Heart right ventricle (tissue), 16 donors: ENCODE data around the gene ENO3. TPM values are rescaled to one million over a fixed set of nuclear protein-coding genes. Genes with fewer than 3 reads are reported as not detected.
A peak's percentile ranks its signal among the peaks of the same experiment; 100 is the strongest.

Source experiments
- ATAC-seq, 8 donors: fragments of 200-7000 bp; cut with Tn5 transposase; one replicate each; pipeline ENCODE4 v1.9.1; 2020; ENCODE audit warnings: mild to moderate bottlenecking in 8 of 8, moderate library complexity in 8 of 8, moderate number of reproducible peaks in 1 of 8
- DNase-seq, 2 donors: peaks; one replicate each; pipeline ENCODE4 v3.0.0-alpha.2; 2020
- H3K27ac ChIP-seq, 10 donors: fragments of 200-600 bp; sonication (generic) in 2 of 10; one replicate each; pipeline versions ENCODE4 v1.5.0 to v1.8.0; 2020 to 2022; ENCODE audit warnings: mild to moderate bottlenecking in 3 of 10
- H3K27me3 ChIP-seq, 7 donors: fragments of 200-600 bp; one replicate each; pipeline ENCODE4 v1.8.0; 2021 to 2022; ENCODE audit warnings: mild to moderate bottlenecking in 2 of 7
- H3K36me3 ChIP-seq, 9 donors: fragments of 200-600 bp; sonication (generic) in 1 of 9; one replicate each; pipeline versions ENCODE4 v1.5.0 to v1.8.0; 2020 to 2022; ENCODE audit warnings: mild to moderate bottlenecking in 2 of 9
- H3K4me1 ChIP-seq, 9 donors: fragments of 200-600 bp; sonication (generic) in 1 of 9; one replicate each; pipeline versions ENCODE4 v1.5.0 to v1.8.0; 2020 to 2022; ENCODE audit warnings: mild to moderate bottlenecking in 4 of 9
- H3K4me3 ChIP-seq, 10 donors: fragments of 200-600 bp; sonication (generic) in 2 of 10; one replicate each; pipeline versions ENCODE4 v1.5.0 to v1.8.0; 2020 to 2022; ENCODE audit warnings: mild to moderate bottlenecking in 7 of 10, moderate library complexity in 2 of 10
- H3K9me3 ChIP-seq, 11 donors: fragments of 200-600 bp in 10 of 11; sonication (generic) in 2 of 11; one replicate each; pipeline versions ENCODE4 v1.5.0 to v1.8.0; 2013 to 2022; ENCODE audit warnings: mild to moderate bottlenecking in 2 of 11, control low read depth in 1 of 11, moderate library complexity in 1 of 11
- CTCF ChIP-seq, 9 donors: fragments of 200-600 bp; sonication (generic) in 2 of 9; IDR thresholded peaks; one replicate each; pipeline versions ENCODE4 v1.5.0 to v1.8.0; 2021 to 2022; ENCODE audit warnings: antibody characterized with exemption in 9 of 9, mild to moderate bottlenecking in 5 of 9, moderate library complexity in 1 of 9
- WGBS, 2 donors: extraction: QIAGEN DNeasy Blood & Tissue Kit; methylation state at CpG; one replicate each; pipeline ENCODE4 v1.1.7; 2013; ENCODE audit warnings: inconsistent platforms in 1 of 2; 5-methylcytosine and 5-hydroxymethylcytosine counted together
- intact Hi-C, 10 donors: fragments of 100-400 bp; cut with DNase I; formaldehyde crosslinking; loops; one replicate each; pipeline versions ENCODE4 v1.11.1 to v1.14.2; 2022
- polyA plus RNA-seq, 2 donors: library from polyadenylated mRNA; stranded (reverse); fragments of 200-250 nt; gene quantifications; one replicate each; pipeline ENCODE4 v1.2.3, GENCODE V29; 2013
- total RNA-seq, 10 donors: library from RNA; stranded (reverse); fragmentation: NEBNext Ultra II Directional in 3 of 10; extraction: Animal tissue kit (Norgen Biotek cat#: 25700) in 3 of 10; gene quantifications; one replicate each; pipeline versions ENCODE4 v1.2.1 to v1.2.4, GENCODE V29; 2021 to 2023
- donor health status: Arrhythmogenic right ventricular cardiomyopathy.
- donor health status: ischemic (EF 13 %, LVEDD 7.1; RV severe dilation, severe dysfunction).
- donor health status: healthy with polysubstance abuse.
- donor health status: DM: no; HTN: yes; CAD: no.
- donor health status: DM: no; HTN: no; CAD: no.
- donor health status: ischemic (EF 25% LVEDD 6.9; RV normal size, moderate dysfunction).
- donor health status: ischemic (EF 25% LVEDD 5.7; RV mildly dilated, moderate dysfunction).
- donor health status: healthy.
- donor health status: DM: yes; HTN: yes; CAD: no.
- donor health status: Ischemic cardiomyopathy.
- donor health status: ischemic (EF 35%, LVEDD 5.7; RV mildly dilated, moderate dysfunction).
- donor health status: nonischemic (EF 11% LVEDD 7.7; RV severe dilation, severe dysfunction).
- donor health status: DM: yes; HTN: yes; CAD: no.
- donor health status: PGD.
- donor health status: ischemic (EF 29% LVEDD 5.4; RV normal size, mild dysfunction).
- donor health status: nonischemic (EF 23%, LVEDD 6.1; RV moderate dilation, normal function).

Gene ENO3
- total and polyA plus RNA-seq, 12 donors: 143 to 1,668 (median 746) TPM

- no peaks in the 10 kb centered on the region for H3K27me3 ChIP-seq
- H3K36me3 ChIP-seq: peaks cover 0 to 71% (median 19%) of the 10 kb centered on the region in 9 donors
- peaks cover 24 to 72% (median 49%) of the 10 kb centered on the region in 9 donors for H3K4me1 ChIP-seq
- peak overlapping the region; percentile 89 to 98 (median 94) for H3K27ac ChIP-seq
- no peak for TF ChIP-seq CTCF (IDR thresholded peaks at IDR 0.05)
- peak; percentile 62 to 89 (median 82) for ATAC-seq
- DNase-seq: peak in 1 of 2 donors; percentile 70
- peak overlapping the region; percentile 45 to 95 (median 85) for H3K4me3 ChIP-seq
- no peaks in the 10 kb centered on the region for H3K9me3 ChIP-seq
- intact Hi-C loops: loop anchor here in 2 of 10 donors (1.0 to 5.0 kb wide), 3 partner anchors 8 to 47 kb away; partner anchors contain the start of genes CAMTA2 (in 2 of the 2), PFN1 (in 1 of the 2) and SPAG7 (in 1 of the 2)
- 1 to 2% methylated on average over 29 of the region's 29 CpGs for WGBS, 2 donors
Observed at GRCh38 chr17:4940555-4941318, 10.2 kb upstream of the ENO3 start.

- Histone ChIP-seq H3K27ac (peak overlapping the region in 8 of 10 donors; percentile 89 to 98 (median 94)), H3K27me3 (no peaks in the 10 kb centered on the region), H3K4me1 (peaks cover 28 to 78% (median 54%) of the 10 kb centered on the region in 9 donors), H3K9me3 (no peaks in the 10 kb centered on the region), H3K36me3 (peaks cover 0 to 71% (median 19%) of the 10 kb centered on the region in 9 donors), H3K4me3 (peak overlapping the region; percentile 45 to 95 (median 85))
- intact Hi-C loops: loop anchor here in 2 of 10 donors (5.0 kb wide), 1 partner anchor 46 kb away; the partner anchor contains the start of gene CAMTA2 (in 2 of the 2)
- ATAC-seq: no peak
- no peak for DNase-seq
- no peak for TF ChIP-seq CTCF (IDR thresholded peaks at IDR 0.05)
- WGBS, 2 donors: 38 to 47% methylated on average over 4 of the region's 4 CpGs
Observed at GRCh38 chr17:4941319-4941610, 9.7 kb upstream of the ENO3 start.

DNA sequence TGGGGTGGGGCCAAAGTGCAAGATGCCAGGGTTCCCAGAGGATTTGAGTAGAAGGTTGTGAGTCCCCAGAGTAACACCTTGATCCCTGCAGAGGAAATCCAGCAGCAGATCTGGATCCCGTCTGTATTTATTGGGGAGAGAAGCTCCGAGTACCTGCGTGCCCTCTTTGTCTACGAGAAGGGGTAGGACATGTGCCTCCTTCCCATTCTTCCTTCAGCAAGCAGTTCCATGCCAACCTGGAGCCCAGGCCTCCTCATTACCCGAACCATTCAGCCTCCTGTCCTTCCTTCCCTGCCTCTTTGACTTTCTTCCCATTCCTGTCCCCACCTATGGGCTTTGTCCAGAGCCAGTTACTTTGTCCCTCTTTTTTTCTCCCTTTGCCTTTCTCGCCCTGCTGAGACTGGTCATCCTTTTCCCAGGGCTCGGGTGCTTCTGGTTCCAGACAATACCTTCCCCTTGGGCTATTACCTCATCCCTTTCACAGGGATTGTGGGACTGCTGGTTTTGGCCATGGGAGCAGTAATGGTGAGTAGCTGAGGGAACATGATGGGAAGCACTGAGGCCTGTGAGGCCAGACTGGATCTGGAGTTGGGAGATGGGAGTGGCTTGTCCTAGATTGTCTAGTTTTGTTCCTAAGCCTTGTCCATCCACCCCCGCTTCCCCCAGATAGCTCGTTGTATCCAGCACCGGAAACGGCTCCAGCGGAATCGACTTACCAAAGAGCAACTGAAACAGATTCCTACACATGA lies 8.0 kb upstream of the ENO3 start:
- no peaks in the 10 kb centered on the region for H3K27me3 ChIP-seq
- peaks cover 29 to 83% (median 68%) of the 10 kb centered on the region in 9 donors for H3K4me1 ChIP-seq
- TF ChIP-seq CTCF (IDR thresholded peaks at IDR 0.05): no peak
- no peaks in the 10 kb centered on the region for H3K9me3 ChIP-seq
- ATAC-seq (no peak), DNase-seq (no peak)
- intact Hi-C loops: loop anchor here in 2 of 10 donors (5.0 kb wide), 1 partner anchor 44 kb away; the partner anchor contains the start of gene CAMTA2 (in 2 of the 2)
- H3K4me3 ChIP-seq: peak overlapping the region in 1 of 10 donors; percentile 100
- peak overlapping the region in 5 of 10 donors; percentile 1 to 100 (median 99) for H3K27ac ChIP-seq
- peaks cover 0 to 66% (median 16%) of the 10 kb centered on the region in 9 donors for H3K36me3 ChIP-seq
- 68 to 77% methylated on average over 13 of the region's 13 CpGs for WGBS, 2 donors

- Histone ChIP-seq H3K4me1 (peaks cover 18 to 70% (median 56%) of the 10 kb centered on the region in 9 donors), H3K27me3 (no peaks in the 10 kb centered on the region), H3K36me3 (peaks cover 0 to 59% (median 15%) of the 10 kb centered on the region in 9 donors), H3K9me3 (no peaks in the 10 kb centered on the region), H3K4me3 (peak overlapping the region in 1 of 10 donors; percentile 100), H3K27ac (peak overlapping the region in 7 of 10 donors; percentile 4 to 100 (median 99))
- WGBS, 2 donors: 40 to 50% methylated on average over 3 of the region's 3 CpGs
- no peak for TF ChIP-seq CTCF (IDR thresholded peaks at IDR 0.05)
- DNase-seq (no peak), ATAC-seq (no peak)
- intact Hi-C loops: loop anchor here in 2 of 10 donors (5.0 kb wide), 1 partner anchor 43 kb away; the partner anchor contains the start of gene CAMTA2 (in 2 of the 2)
Observed at GRCh38 chr17:4944163-4944553, 6.8 kb upstream of the ENO3 start.
